ENCODE results near the gene ABI3BP.

ABI3BP gene

GRCh38 chr3:100932491-100932890 is 60.7 kb downstream of the ABI3BP start:
- DNase-seq, result no peak

- no peak for DNase-seq
Observed at GRCh38 chr3:100928638-100929428, 64.4 kb downstream of the ABI3BP start.

- no peak for DNase-seq
Observed at GRCh38 chr3:100927775-100928174, 65.4 kb downstream of the ABI3BP start.

- no peak for DNase-seq
Observed at GRCh38 chr3:100915706-100916495, 77.3 kb downstream of the ABI3BP start.

GRCh38 chr3:100913870-100914648 is 79.2 kb downstream of the ABI3BP start:
- no peak for DNase-seq

GRCh38 chr3:100912976-100913545 is 80.2 kb downstream of the ABI3BP start:
- DNase-seq, result no peak

GRCh38 chr3:100912571-100912970 is 80.7 kb downstream of the ABI3BP start:
- no peak for DNase-seq

- no peak for DNase-seq
Observed at GRCh38 chr3:100911956-100912355, 81.3 kb downstream of the ABI3BP start.

GRCh38 chr3:100910986-100911385 is 82.2 kb downstream of the ABI3BP start:
- DNase-seq, result no peak

GRCh38 chr3:100902572-100902971 is 90.6 kb downstream of the ABI3BP start:
- no peak for DNase-seq

GRCh38 chr3:100900671-100901335 is 92.4 kb downstream of the ABI3BP start:
- no peak for DNase-seq

- no peak for DNase-seq
Observed at GRCh38 chr3:100899440-100900091, 93.7 kb downstream of the ABI3BP start.

GRCh38 chr3:100898681-100899080 is 94.5 kb downstream of the ABI3BP start:
- no peak for DNase-seq

- no peak for DNase-seq
Observed at GRCh38 chr3:100896994-100897393, 96.2 kb downstream of the ABI3BP start.

GRCh38 chr3:100893590-100893989 is 99.6 kb downstream of the ABI3BP start:
- DNase-seq, result no peak

GRCh38 chr3:100893108-100893507 is 100.1 kb downstream of the ABI3BP start:
- no peak for DNase-seq

- DNase-seq, result no peak
Observed at GRCh38 chr3:100891827-100892226, 101.4 kb downstream of the ABI3BP start.

- no peak for DNase-seq
Observed at GRCh38 chr3:100891033-100891432, 102.2 kb downstream of the ABI3BP start.

GRCh38 chr3:100888881-100889280 is 104.3 kb downstream of the ABI3BP start:
- no peak for DNase-seq

GRCh38 chr3:100882571-100882984 is 110.6 kb downstream of the ABI3BP start:
- DNase-seq, result no peak

GRCh38 chr3:100880845-100881244 is 112.4 kb downstream of the ABI3BP start:
- DNase-seq, result no peak

- no peak for DNase-seq
Observed at GRCh38 chr3:100880072-100880471, 113.1 kb downstream of the ABI3BP start.

Data from T1000 (cell line).